ENCODE measurements around the gene AGBL2.
"Not testable (repeated sequence)": the region's sequence is repeated elsewhere in the genome, so short reads cannot be mapped to it uniquely, and the experiment has no call there.

The AGBL2 gene

DNA sequence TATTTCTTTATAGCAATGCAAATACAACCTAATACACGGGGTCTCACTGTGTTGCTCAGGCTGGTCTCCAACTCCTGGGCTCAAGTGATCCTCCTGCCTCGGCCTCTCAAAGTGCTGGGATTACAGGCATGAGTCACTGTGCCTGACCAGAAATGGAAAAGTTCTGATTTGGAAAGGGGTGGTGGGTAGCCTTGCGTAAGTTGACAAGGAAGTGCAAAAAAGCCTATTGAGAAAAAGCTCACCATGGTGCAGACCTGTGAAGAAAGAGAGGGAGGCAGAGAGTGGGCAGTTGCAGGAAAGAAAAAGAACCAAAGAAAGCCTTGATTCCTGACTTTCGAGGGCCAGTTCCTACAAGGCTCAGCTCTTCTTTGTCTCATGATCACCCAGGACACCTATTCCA is 27.1 kb downstream of the AGBL2 start:
- DNase-seq, result peak; percentile 64

DNA sequence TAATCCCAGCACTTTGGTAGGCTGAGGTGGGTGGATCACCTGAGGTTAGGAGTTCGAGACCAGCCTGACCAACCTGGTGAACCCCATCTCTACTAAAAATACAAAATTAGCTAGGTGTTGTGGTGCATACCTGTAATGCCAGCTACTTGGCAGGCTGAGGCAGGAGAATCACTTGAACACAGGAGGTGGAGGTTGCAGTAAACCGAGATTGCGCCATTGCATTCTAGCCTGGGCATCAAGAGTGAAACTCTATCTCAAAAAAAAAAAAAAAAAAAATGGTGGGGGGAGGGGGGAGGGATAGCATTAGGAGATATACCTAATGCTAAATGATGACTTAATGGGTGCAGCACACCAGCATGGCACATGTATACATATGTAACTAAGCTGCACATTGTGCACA is 28.5 kb downstream of the AGBL2 start:
- not testable (repeated sequence) for DNase-seq

DNA sequence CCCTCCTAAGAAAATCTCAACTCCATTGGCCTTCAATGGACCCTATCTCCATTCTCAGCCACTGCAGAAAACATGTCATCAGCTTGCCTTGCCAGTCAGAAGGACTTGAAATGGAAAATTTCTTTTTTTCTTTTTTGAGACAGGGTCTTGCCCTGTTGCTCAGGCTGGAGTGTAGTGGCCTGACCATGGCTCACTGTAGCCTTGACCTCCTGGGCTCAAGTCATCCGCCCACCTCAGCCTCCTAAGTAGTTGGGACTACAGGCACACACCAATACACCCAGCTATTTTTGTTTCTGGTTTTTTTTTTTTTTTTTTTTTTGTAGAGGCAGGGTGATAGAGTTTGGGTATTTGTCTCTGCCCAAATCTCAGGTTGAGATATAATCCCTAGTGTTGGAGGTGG is 29.0 kb downstream of the AGBL2 start:
- no peak for DNase-seq

DNA sequence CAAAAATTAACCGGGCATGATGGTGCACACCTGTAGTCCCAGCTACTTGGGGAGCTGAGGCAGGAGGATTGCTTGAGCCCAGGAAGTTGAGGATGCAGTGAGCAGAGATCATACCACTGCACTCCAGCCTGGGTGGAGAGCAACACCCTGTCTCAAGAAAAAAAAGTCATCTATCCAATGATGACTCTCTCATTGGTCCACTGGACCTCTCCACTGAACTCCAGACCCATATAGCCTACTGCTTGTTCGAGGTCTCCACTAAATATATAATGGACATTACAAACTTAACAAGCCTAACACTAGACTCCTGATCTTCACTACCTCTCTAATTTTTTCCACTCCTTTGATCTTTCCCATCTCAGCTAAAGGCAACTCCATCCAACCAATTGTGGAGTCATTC is 39.3 kb downstream of the AGBL2 start:
- DNase-seq, result no peak

DNA sequence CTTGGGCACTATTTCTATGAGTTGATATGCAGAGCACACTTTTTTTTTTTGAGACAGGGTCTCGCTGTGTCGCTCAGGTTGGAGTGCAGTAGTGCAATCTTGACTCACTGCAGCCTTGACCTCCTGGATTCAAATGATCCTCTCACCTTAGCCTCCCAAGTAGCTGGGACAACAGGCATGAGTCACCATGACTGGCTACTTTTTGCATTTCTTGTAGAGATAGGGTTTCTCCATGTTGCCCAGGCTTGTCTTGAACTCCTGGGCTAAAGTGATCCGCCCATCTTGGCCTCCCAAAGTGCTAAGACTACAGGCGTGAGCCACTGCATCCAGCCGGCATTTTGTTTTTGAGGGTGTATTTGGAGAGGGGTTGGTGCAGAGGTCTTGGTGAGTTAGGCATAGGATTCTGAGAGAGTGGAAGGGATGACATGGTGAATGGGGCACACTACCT is 42.9 kb downstream of the AGBL2 start:
- DNase-seq, result no peak

DNA sequence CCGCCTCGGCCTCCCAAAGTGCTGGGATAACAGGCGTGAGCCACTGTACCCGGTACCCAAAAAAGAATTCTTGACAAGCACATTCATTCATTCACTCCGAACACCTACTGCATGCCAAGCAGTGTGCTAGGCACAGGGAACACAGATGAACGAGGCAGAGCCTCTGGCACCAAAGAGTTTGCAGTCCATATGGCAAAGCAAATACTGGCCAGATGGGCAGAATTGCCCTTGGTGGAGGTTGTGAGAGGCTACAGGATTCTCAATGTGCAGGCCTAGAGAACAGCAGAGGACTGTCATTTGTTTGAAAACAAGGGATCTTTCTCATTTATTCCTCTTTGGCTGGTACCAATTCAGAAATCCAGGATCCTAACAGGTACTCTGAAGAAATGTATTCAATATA is 45.3 kb downstream of the AGBL2 start:
- DNase-seq, result no peak

DNA sequence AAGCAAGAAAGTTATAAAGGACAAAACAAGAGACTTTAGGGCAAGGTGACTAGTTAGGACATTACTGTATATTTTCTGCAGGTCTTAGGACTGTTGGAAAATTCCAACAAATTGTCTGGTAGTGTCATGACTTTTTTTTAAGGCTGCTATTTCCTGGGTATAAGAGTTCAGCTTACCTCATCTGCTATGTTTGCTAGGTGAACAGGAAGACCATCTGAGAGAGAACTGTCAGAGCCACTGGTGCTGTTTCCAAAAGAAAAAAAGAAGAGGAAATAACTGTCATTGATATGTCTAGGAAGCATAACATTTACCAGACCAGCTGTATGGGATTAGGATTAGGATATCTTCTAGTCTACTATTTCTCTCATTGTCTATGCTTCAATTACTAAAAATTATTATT is 46.5 kb downstream of the AGBL2 start:
- DNase-seq, result no peak

DNA sequence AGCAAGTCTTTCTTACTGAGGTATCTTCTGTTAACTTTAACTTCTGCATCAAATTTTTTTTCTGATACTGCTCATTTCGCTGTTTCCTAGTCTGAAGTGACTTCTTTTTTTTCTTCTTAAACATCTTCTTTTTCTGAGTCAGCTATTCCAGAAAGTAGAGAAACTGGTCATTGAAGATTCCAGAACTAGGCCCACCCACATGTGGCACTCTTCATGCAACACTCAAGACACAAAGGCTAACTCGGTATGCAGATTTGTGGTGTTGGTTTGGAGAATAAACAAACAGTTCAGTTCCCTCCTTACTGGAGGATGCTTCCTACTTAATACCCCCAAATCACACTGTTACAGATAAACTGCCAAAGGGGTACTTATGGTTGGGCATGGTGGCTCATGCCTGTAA is 47.6 kb downstream of the AGBL2 start:
- DNase-seq, result no peak

DNA sequence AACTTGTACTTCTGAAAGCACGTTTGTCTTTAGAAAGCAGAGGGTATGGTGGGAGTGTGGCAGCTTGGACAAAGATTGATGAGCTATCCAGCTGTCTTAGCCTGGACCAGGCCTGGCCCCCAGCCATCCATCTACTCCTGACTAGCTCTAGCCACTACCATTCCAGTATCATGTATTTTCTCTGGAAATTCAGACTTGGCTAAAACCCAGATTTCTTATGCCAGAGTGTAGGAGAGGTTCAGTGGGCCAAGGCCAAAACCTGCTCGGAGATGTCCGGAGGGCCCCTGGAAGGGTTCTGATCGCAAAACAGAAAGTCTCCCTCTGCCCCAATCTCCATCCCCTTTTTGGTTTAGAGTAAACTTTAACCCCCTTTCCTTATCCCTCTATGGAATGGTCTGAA is 48.0 kb downstream of the AGBL2 start:
- DNase-seq, result no peak

DNA sequence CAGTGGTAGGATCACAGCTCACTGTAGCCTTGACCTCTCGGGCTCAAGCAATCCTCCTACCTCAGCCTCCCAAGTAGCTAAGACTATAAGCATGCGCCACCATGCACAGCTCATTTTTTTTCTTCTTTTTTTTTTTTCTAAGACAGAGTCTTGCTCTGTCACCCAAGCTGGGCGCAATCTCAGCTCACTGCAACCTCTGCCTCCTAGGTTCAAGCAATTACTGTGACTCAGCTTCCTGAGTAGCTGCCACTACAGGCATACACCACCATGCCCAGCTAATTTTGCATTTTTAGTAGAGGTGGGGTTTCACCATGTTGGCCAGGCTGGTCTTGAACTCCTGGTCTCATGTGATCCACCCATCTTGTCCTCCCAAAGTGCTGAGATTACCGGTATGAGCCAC is 50.2 kb downstream of the AGBL2 start:
- DNase-seq, result not testable (repeated sequence)

DNA sequence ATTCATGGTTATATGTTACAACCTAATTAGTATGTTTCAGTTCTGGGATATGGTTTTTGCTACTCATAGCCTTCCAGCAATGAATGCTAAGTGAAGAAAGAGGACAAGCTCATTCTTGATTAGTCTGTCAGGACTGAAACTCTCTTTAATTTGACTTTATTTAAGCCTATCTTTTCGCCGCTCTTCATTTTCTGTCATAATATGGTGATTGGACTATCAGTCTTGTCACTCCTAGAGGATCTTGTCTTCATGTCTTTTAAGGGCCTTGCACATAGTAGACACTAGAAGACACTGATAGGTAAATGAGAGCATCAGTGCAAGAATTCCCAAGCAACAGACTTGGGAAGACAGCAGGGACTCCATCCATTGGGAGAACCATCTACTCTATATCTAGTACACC is 53.9 kb downstream of the AGBL2 start:
- no peak for DNase-seq

DNA sequence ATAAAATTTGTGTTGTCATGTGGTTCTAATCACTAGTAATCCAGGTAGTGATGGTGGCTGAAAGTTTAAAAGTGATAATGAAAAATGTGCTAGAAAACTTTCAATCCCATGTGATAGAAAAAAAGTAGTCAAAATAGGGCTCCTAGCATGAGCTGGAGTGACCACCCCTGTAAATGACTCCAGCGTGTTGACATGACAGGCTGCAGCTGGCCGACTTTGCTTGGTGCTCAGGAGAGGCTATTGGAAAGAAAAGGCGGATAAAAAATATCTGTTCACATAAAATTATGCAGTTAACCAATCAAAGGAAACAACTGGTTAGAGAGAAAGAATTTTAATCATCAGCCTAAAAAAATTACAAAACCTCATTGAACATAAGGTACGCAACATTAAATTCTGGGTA is 55.9 kb downstream of the AGBL2 start:
- no peak for DNase-seq

DNA sequence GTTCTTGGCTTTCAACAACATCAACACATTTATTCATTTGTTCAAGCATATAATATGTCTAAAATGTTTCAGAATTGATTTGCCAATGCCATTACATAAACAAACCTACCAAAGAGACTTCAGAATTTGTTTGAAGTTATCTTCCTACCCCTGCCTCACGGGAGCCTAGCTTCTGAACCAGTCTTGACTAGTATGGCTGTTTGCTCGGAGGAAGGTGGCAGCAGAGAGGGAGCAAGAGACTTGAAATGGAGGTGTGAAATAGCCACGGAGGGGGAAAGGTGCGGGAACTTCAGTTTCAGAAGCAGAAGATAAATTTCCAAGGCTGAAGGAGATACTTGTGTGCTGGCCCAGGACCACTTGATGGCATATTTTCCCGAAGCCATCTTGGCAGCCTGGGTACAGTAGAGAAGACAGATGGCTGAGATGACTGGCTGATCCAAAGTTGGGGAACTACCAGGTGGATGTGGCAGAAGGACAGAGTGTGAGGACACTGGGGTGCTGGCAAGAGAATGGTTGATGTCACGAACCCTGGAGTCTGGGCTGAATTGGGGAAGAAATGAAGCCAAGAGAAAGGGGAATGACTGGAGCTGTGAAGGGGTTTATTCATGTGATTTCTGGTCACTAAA is 58.8 kb downstream of the AGBL2 start:
- no peak for DNase-seq

DNA sequence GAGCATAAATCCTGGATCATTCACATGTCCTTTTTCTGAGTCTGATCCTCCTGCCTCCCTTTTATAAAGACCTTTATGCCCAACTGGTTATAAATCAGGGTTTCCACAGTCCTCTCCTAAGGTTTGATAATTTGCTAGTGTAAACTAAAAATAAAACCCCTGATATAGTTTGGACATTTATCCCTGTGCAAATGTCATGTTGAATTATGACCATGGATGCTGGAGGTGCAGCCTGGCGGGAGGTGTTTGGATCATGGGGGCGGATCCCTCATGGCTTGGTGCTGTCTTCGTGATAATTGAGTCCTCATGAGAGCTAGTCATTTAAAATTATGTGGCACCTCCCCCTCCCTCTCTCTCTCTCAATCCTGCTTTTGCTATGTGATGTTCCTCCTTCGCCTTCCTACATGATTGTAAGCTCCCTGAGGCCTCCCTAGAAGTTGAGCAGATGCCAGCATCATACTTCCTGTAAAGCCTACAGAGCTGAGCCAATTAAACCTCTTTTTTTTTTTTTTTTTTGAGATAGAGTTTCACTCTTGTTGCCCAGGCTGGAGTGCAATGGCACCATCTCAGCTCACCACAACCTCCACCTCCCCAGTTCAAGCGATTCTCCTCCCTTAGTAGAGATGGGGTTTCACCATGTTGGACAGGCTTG is 63.2 kb downstream of the AGBL2 start:
- no peak for DNase-seq

DNA sequence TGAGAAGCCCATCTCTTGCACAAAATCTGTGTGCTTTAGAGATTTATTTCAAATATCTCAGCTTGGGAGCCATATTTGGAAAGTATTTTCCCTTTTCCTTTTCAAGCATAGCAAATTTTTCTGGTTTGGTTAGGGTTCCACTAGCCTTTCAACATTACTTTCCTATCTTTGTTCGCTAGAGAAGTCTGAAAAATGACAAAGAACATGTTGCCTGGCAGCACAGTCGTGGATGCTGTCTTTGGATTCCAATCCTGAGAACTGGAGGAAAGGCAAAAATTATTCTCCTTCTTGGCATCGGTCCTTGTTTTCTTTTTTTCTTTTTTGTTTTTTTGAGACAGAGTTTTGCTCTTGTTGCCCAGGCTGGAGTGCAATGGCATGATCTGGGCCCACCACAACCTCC is 65.9 kb downstream of the AGBL2 start:
- DNase-seq, result no peak

DNA sequence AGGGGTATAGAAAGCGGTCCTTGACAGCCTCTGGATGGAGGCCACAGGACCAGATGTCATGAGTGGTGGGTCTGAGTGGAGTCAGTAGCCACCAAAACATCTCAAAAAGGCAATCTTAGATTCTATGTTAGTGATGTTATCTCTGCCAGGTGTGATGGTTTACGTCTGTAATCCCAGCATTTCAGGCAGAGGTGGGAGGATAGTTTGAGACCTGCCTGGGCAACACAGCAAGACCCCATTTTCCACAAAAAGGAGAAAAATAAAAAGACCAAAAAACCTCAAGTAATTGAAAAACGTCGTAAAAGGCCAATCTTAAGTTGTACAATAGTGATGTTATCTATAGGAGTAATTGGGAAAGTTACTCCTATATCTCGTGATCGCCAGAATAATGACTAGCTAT is 69.2 kb downstream of the AGBL2 start:
- no peak for DNase-seq

DNA sequence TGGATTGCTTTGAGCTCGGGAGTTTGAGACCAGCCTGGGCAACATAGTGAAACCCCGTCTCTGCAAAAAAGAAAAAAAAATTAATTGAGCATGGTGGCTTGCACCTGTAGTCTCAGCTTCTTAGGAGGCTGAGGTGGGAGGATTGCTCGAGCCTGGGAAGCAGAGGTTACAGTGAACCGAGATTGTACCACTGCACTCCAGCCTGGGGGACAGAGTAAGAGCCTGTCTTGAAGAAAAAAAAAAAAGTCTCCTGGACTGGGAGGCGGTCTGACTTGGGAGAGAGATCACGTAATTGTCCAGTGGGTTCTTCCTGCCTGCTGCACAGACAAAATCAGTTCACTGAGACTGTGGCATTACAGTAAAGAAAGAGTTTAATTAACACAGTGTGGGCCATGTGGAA is 69.7 kb downstream of the AGBL2 start:
- DNase-seq, result no peak

DNA sequence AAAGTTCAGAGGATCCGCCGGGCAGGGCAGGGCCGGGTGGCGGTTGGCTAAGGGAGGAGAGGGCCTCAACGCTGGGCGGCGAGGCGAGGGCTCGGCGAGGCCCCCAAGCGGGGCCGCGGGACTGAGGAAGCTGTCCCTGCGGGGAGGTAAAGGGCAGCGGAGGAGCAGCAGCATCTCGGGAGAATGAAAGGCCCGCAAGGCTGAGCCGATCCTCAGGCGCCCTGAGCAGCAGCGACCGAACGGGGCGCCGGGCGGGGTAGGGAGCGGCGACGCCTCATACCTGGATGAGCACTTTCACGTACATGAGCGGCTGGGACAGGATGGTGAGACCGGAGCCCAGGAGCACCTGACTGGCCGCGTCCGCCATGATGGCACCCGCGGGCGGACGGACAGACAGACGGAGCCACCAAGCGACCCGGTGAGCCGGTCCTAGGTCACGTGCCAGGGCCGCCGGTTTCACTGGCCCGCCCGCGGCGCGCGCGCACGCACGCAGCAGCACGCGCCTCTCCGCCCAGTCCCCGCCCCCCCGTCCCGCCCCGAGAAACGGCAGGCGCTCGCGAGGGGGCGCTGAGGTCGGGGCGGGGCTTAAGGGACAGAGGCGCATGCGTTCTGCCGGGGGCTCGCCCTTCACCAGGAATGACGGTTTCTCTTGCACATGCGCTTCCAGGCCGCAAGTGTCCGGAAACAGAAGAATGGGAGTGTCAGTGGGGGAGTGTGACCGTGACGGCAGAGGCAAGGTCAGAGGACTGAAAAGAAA is 72.9 kb downstream of the AGBL2 start, which contains the start of gene MTCH2:
TSS of gene MTCH2 (minus strand) at position 461 of the 757 bp plus-strand sequence. CDS start at position 367, 94 bp downstream.
- peak; percentile 96 for DNase-seq

DNA sequence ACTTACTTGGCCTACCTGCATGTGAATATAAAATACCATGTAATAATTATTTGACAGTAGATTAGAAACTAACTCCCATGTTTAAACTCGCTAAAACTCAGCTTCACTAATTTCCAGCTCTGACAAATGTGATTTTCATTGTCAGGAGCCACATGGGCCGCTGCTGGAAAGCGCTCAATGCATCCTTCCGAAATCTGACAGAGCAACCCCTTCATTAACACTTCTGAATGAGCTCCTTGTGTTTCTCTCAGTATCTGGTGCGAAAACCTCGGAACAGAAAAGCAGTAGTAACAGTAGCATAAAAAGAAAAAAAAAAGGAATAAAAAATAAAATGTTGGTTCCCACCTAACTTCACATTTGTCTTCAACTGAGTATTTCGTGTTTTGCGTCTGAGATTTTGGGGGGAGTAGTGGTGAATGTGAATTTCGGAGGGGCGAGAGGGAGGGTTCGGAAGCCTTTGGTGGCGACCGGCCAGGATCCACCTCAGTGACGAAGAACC is 73.5 kb downstream of the AGBL2 start:
- DNase-seq, result no peak

DNA sequence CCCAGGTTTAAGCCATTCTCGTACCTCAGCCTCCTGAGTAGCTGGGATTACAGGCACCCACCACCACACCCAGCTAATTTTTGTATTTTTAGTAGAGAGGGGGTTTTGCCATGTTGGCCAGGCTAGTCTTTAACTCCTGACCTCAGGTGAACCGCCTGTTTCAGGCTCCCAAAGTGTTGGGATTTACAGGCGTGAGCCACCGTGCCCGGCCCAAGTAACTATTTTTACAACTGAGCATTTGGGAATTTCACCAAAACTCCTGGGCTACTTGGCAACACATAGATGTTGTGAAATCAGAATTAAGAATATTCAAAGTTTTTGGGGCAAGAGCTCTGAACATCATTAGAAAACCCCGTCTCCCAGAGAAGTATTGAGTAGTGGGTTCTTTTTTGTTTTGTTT is 74.7 kb downstream of the AGBL2 start:
- DNase-seq, result not testable (repeated sequence)

DNA sequence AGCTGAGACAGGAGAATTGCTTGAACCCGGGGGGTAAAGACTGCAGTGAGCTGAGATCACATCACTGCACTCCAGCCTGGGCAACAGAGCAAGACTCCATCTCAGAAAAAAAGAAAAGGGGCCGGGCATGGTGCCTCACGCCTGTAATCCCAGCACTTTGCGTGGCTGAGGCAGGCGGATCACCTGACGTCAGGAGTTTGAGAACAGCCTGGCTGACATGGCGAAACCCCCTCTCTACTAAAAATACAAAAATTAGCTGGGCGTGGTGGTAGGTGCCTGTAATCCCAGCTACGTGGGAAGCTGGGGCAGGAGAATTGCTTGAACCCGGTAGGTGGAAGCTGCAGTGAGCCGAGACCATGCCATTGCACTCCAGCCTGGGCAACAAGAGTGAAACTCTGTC is 78.8 kb downstream of the AGBL2 start:
- DNase-seq, result not testable (repeated sequence)

DNA sequence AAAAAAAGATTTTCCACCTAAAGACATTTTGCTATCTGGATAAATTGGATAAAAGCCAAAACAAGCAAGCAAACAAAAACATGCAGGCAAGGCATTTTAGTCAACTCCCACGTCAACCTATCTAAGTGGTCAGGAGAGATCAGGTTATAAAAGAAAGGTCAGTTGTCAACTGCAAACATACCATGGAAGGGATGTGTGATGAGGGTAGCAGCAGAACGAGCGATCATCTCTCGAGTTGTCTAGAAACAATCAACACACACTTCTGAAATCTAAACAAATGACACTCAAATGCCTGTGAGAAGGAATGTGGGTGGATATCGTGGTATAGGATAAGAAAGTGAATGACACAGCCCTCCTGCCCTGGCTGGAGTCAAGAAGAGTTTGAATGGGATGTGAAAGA is 83.7 kb downstream of the AGBL2 start:
- DNase-seq, result no peak

DNA sequence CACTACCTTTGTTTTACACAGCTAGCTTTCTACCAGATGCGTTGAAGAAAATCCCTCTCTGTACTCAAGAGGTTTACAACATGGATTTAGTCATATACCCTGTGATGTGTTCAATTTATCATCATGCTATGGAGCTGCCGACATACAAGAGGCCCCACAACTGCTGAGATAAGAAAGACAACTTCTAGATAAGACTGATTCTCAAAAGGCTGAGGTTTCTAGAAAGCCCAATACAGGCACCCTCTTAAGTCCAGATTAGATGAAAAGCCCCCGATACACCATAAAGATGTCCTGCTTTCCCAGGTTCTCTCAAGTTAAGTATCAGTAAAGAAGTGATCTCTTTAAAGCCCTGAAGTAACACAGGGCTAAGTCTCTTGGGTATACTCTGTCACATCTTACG is 87.1 kb downstream of the AGBL2 start:
- DNase-seq, result no peak

DNA sequence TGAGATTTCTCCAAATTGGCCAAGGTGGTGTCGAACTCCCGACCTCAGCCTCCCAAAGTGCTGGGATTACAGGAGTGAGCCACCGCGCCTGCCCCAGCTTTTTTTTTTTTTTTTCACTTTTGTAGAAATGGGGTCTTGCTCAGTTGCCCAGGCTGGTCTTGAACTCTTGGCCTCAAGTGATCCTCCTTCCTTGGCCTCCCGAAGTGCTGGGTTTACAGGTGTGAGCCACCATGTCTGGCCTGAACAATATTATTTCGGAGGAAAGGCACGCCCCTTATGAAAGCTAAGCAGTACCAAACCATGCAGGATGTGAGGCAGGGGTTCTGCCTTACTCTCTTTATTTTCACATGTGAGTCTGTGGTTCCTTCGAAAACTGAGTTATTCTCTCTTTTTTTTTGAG is 88.9 kb downstream of the AGBL2 start:
- DNase-seq, result no peak

All from MV-4-11 (cell line).